Vagina (tissue), 2 donors: ENCODE results near the gene MFF. TPM values are rescaled to one million over a fixed set of nuclear protein-coding genes. Genes with fewer than 3 reads are reported as not detected.

Experiments
- DNase-seq, 2 donors: peaks; one replicate each; pipeline ENCODE4 v3.0.0-alpha.2; 2017; ENCODE audit errors: extremely low spot score in 2 of 2
- H3K27ac ChIP-seq: fragments of 200-600 bp; sonication (generic); one replicate; pipeline ENCODE4 v1.5.1; 2019
- H3K27me3 ChIP-seq: fragments of 200-600 bp; sonication (generic); one replicate; pipeline ENCODE4 v1.5.1; 2019
- H3K36me3 ChIP-seq, 2 donors: fragments of 200-600 bp; sonication (generic); one replicate each; pipeline ENCODE4 v1.5.1; 2017 to 2019
- H3K4me1 ChIP-seq: fragments of 200-600 bp; sonication (generic); one replicate; pipeline ENCODE4 v1.5.1; 2019
- H3K4me3 ChIP-seq, 2 donors: fragments of 200-600 bp; sonication (generic); 1 replicate in 1 of 2; 2 replicates in 1 of 2; pipeline ENCODE4 v1.5.1; 2016 to 2019
- H3K9me3 ChIP-seq: fragments of 200-600 bp; sonication (generic); one replicate; pipeline ENCODE4 v1.5.1; 2019
- CTCF ChIP-seq, 3 experiments: fragments of 450-650 bp in 2 of 3; fragments of 200-600 bp in 1 of 3; sonication (generic) in 1 of 3; IDR thresholded peaks; one replicate each; pipeline ENCODE4 v1.5.1; 2017 to 2019; ENCODE audit warnings: antibody characterized with exemption in 3 of 3, mild to moderate bottlenecking in 2 of 3, moderate library complexity in 2 of 3
- POLR2A ChIP-seq, 2 donors: fragments of 450-650 bp; IDR thresholded peaks; one replicate each; pipeline ENCODE4 v1.6.1; 2017; ENCODE audit warnings: antibody characterized with exemption in 2 of 2, mild to moderate bottlenecking in 2 of 2, moderate library complexity in 2 of 2
- POLR2AphosphoS5 ChIP-seq, 2 donors: sonication (generic); formaldehyde crosslinking; IDR thresholded peaks; one replicate each; pipeline ENCODE4 v1.9.0; 2017; ENCODE audit warnings: antibody characterized with exemption in 2 of 2, mild to moderate bottlenecking in 2 of 2, low read depth in 1 of 2; ENCODE audit not compliant: insufficient read depth in 1 of 2
- intact Hi-C: fragments of 100-400 bp; cut with DNase I; formaldehyde crosslinking; loops from one replicate; pipeline ENCODE4 v1.15.1; 2023
- total RNA-seq: library from RNA; depleted of rRNA; stranded (reverse); fragments of >200 nt; gene quantifications from one replicate; pipeline ENCODE4 v1.2.3, GENCODE V29; 2016

Gene MFF
- total RNA-seq, 1 donor from 2014 or later, result 109 TPM

DNA sequence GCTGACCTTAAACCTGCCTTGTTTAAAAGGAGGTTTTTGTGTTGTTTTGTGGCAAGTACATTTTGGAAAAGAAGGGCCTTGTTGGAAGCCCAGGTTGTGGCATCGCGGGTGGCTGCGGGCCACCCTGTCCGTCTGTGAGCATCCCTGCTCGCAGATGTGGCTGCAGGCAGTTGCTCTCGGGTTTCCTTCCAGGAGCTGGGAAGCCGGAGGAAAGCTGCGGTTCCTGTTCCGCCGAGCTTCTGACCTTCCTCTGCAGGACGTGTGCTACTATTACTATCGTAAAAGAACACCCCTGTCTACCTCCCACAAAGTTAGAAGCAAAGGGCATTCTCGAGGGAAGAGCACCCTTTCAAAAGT, 766 bp downstream of the MFF start:
- no peak for TF ChIP-seq CTCF (IDR thresholded peaks at IDR 0.05)
- no peak for TF ChIP-seq POLR2AphosphoS5 (IDR thresholded peaks at IDR 0.05; ENCODE audit: insufficient read depth in 1 of 2, low read depth in 1 of 2)
- no peak for TF ChIP-seq POLR2A (IDR thresholded peaks at IDR 0.05)
- H3K4me3 ChIP-seq, result peak overlapping the region; percentile 61 to 94
- DNase-seq, result no peak
- no peaks in the 10 kb centered on the region for H3K9me3 ChIP-seq
- no peaks in the 10 kb centered on the region for H3K27me3 ChIP-seq
- H3K4me1 ChIP-seq, result peaks cover 23% of the 10 kb centered on the region
- no peaks in the 10 kb centered on the region for H3K36me3 ChIP-seq
- intact Hi-C loops, result no loop called here
- H3K27ac ChIP-seq, result peak overlapping the region; percentile 94

DNA sequence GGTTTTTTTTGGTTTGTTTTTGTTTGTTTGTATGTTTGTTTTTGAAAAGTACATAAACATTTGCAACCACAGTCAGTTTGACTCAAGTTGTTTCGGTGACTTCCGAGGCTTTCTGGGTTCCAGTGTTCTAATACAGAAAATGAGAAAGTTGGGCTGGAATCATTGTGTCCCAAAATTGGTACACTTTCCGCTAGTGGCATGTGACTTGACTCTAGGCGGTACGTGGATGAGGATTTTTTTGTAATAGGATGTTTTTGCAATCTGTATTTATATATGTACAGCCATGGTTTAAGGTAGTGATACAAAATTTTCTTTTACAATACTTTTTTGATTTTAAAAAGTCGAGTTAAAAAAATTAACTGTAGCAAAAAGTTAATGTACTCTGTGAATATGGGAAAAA, 1.7 kb downstream of the MFF start:
- no peak for TF ChIP-seq CTCF (IDR thresholded peaks at IDR 0.05)
- no peak for TF ChIP-seq POLR2AphosphoS5 (IDR thresholded peaks at IDR 0.05; ENCODE audit: insufficient read depth in 1 of 2, low read depth in 1 of 2)
- no peak for TF ChIP-seq POLR2A (IDR thresholded peaks at IDR 0.05)
- H3K27me3 ChIP-seq, result no peaks in the 10 kb centered on the region
- H3K9me3 ChIP-seq, result no peaks in the 10 kb centered on the region
- H3K4me3 ChIP-seq, result no peak overlapping the region
- H3K36me3 ChIP-seq, result no peaks in the 10 kb centered on the region
- no peak overlapping the region for H3K27ac ChIP-seq
- peaks cover 23% of the 10 kb centered on the region for H3K4me1 ChIP-seq
- DNase-seq, result no peak
- intact Hi-C loops, result no loop called here

DNA sequence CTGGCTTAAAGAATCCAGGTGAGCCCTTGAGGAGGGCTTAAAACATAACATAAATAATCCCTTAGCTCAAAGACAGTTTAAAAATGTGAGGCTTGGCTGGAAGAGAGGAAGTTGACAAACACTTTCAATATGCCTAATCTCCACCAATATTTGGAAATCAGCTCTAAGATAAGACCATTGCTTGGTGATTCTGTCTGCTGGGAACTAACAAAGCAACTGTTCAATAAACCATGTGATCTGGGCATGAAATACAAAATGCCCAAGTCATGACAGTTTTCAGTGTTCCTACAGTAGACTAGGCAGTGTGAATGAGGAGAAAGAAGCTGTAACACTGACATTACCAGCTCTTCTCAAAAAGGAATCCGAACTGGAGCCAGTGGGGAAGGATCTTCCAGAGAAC, 10.7 kb downstream of the MFF start:
- Histone ChIP-seq H3K4me1 (no peaks in the 10 kb centered on the region), H3K36me3 (peaks cover 0 to 26% of the 10 kb centered on the region in 2 donors), H3K27ac (no peak overlapping the region), H3K27me3 (no peaks in the 10 kb centered on the region), H3K4me3 (no peak overlapping the region), H3K9me3 (no peaks in the 10 kb centered on the region)
- TF ChIP-seq POLR2AphosphoS5 (IDR thresholded peaks at IDR 0.05; ENCODE audit: insufficient read depth in 1 of 2, low read depth in 1 of 2), result no peak
- no peak for TF ChIP-seq POLR2A (IDR thresholded peaks at IDR 0.05)
- TF ChIP-seq CTCF (IDR thresholded peaks at IDR 0.05), result no peak
- intact Hi-C loops, result no loop called here
- no peak for DNase-seq

DNA sequence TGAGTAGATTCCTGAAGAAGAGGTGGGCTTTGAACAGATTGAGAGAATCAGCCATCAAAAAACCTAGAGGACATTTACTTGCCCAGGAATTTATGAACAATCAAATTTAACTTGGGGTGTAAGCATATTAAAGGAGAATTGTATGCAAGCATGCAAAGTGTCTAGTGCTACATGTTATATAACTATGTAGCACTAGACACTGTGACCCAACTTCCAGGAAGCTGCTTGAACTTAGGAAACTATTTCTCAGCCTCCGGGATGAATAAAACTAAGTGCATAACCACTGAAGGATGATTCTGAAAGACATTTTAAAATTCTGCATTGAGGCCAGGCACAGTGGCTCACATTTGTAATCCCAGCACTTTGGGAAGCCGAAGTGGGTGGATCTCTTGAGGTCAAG, 12.4 kb downstream of the MFF start:
- no peak overlapping the region for H3K27ac ChIP-seq
- H3K9me3 ChIP-seq, result no peaks in the 10 kb centered on the region
- TF ChIP-seq CTCF (IDR thresholded peaks at IDR 0.05) (no peak), POLR2A (IDR thresholded peaks at IDR 0.05) (no peak), POLR2AphosphoS5 (IDR thresholded peaks at IDR 0.05; ENCODE audit: insufficient read depth in 1 of 2, low read depth in 1 of 2) (no peak)
- H3K36me3 ChIP-seq, result peaks cover 0 to 37% of the 10 kb centered on the region in 2 donors
- no peak overlapping the region for H3K4me3 ChIP-seq
- H3K4me1 ChIP-seq, result no peaks in the 10 kb centered on the region
- no peaks in the 10 kb centered on the region for H3K27me3 ChIP-seq
- no peak for DNase-seq
- intact Hi-C loops, result no loop called here

DNA sequence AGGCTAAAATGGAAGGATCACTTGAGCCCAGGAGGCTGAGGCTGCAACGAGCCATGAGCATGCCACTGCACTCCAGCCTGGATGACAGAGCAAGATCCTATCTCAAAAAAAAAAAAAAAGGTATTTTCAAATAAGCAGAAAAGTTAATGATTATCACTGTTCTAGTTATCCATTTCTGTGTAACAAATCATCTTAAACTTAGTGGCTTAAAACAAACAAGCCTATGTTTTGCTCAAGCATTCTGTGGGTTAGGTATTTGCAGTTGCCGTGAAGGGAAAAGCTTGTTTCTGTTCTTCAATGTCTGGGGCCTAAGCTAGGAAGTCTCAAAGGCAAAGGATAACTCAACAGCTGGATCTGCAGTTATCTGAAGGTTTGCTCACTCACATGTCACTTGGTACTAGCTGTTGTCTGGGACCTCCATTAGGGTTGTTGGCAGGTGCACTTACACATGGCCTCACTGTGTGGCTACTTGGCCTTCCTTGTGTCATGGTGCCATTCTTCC, 14.1 kb downstream of the MFF start:
- no peaks in the 10 kb centered on the region for H3K27me3 ChIP-seq
- no peak overlapping the region for H3K27ac ChIP-seq
- peaks cover 0 to 36% of the 10 kb centered on the region in 2 donors for H3K36me3 ChIP-seq
- no peak for DNase-seq
- H3K4me3 ChIP-seq, result no peak overlapping the region
- H3K4me1 ChIP-seq, result no peaks in the 10 kb centered on the region
- no peak for TF ChIP-seq CTCF (IDR thresholded peaks at IDR 0.05)
- no peak for TF ChIP-seq POLR2A (IDR thresholded peaks at IDR 0.05)
- no peak for TF ChIP-seq POLR2AphosphoS5 (IDR thresholded peaks at IDR 0.05; ENCODE audit: insufficient read depth in 1 of 2, low read depth in 1 of 2)
- H3K9me3 ChIP-seq, result no peaks in the 10 kb centered on the region
- intact Hi-C loops, result no loop called here
